ENCODE measurements around the gene PARD3B. TPM values are rescaled to one million over a fixed set of nuclear protein-coding genes. Genes with fewer than 3 reads are reported as not detected.

Gene PARD3B
- total and polyA plus RNA-seq, 12 donors: 0.46 to 12.4 (median 8.3) TPM

DNA sequence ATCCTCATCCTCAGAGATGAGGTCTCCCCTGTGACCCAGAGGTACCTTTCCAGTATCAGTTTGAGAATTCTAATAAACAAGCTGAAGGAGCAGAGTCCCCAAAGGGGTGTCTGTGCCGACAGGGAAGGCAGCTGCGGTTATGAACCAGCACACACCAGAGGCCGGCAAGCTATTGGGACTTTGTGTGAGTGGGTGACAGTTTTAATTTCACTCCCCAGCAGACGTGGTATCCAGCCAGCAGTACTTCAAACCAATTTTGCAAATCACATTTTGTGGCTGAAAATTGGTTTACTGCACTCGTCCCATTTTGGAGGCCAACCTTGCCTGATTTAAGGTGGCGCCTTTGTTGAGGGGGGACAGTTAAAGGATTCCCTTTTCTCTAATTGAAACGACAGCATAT is 1034.1 kb downstream of the PARD3B start:
- intact Hi-C loops (cut with DNase I): no loop called here
- no peak for TF ChIP-seq CTCF (IDR thresholded peaks at IDR 0.05)
- H3K9me3 ChIP-seq: peaks cover 0 to 21% (median 9%) of the 10 kb centered on the region in 11 donors

GRCh38 chr2:205580212-205580987 is 1035.1 kb downstream of the PARD3B start:
- TF ChIP-seq CTCF (IDR thresholded peaks at IDR 0.05): no peak
- Histone ChIP-seq H3K27me3 (no peaks in the 10 kb centered on the region), H3K36me3 (no peaks in the 10 kb centered on the region), H3K9me3 (peaks cover 0 to 18% (median 7%) of the 10 kb centered on the region in 11 donors), H3K4me3 (no peak overlapping the region), H3K4me1 (no peaks in the 10 kb centered on the region), H3K27ac (no peak overlapping the region)
- 87 to 89% methylated on average over 8 of the region's 8 CpGs for WGBS, 2 donors
- no peak for ATAC-seq
- DNase-seq: no peak
- intact Hi-C loops (cut with DNase I): no loop called here

More for the DNA sequence above, 1034.1 kb downstream of the PARD3B start:
- Histone ChIP-seq H3K4me3 (no peak overlapping the region), H3K27me3 (no peaks in the 10 kb centered on the region), H3K4me1 (no peaks in the 10 kb centered on the region), H3K27ac (no peak overlapping the region), H3K36me3 (no peaks in the 10 kb centered on the region)
- ATAC-seq (no peak), DNase-seq (no peak)
- WGBS, 2 donors: 90 to 92% methylated on average over 7 of the region's 7 CpGs

DNA sequence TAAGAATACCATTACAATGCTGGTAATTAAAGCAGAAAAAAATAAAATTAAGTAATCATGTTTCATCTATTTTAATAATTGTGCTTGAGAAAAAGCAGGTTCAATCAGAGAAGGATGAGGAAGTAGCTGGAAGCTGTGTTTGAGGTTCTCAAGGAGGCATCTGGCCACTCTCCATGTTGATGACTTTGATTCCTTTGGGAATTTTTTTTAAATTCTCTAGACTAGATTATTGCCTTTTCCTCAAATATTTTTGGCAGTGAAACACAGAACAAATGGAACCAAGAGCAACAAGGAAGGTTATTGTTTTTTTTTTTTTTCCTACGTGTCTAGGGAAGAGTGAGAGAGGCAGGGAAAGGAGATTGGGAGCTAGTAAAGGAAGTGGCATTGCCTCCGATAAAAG is 1037.1 kb downstream of the PARD3B start:
- no peak for DNase-seq
- Histone ChIP-seq H3K36me3 (no peaks in the 10 kb centered on the region), H3K9me3 (no peaks in the 10 kb centered on the region), H3K4me3 (no peak overlapping the region), H3K4me1 (no peaks in the 10 kb centered on the region), H3K27ac (no peak overlapping the region), H3K27me3 (no peaks in the 10 kb centered on the region)
- TF ChIP-seq CTCF (IDR thresholded peaks at IDR 0.05): no peak
- 59 to 69% methylated on average over 2 of the region's 2 CpGs for WGBS, 2 donors
- no peak for ATAC-seq
- intact Hi-C loops (cut with DNase I): no loop called here

DNA sequence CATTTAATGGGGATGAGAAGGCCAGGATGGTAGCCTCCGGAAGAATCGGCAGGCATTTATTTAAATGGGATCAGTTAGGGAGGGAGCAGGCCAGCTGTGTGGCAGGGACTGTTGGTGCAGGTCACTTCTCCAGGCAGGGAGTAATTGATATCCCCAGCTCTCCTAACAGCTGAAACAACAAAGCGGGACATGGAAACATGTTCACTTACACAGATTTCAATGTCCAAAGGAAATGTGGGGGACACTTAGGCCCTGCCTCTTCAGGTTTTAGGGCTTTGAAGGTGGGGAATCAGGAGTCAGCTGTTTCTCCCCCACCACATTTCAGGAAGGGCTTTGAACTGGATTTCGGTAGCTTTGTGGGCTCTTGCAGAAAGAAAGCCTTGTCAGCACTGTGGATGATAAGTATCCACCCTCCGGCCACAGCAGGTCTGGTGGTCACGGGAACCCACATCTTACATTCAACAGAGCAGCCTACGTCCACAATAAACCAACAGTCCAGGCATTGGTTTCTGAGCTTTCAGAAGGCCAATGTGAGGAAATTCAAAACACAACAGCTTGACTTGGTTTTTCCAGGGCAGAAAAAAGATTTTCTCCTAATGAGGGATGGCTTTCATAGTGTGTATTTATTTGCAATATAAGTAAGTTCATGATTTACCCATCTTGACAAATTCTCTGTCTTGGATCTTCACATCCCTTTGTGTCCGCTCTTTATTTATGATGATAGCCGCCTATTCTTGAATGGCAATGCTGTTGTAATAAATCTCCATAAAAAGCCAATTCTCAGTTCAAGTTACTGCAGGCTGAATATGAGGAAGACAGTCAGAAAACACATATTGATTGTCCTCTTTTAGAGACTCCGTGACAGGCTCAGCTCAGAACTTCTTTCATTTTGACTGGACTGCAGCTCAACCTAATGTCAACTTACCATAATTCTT is 1040.4 kb downstream of the PARD3B start:
- 75% methylated on average over 10 of the region's 10 CpGs for WGBS, 2 donors
- DNase-seq: no peak

More for the DNA sequence above, 1040.4 kb downstream of the PARD3B start:
- ATAC-seq: no peak
- Histone ChIP-seq H3K4me1 (peaks cover 0 to 5% (median 0%) of the 10 kb centered on the region in 9 donors), H3K27me3 (no peaks in the 10 kb centered on the region), H3K9me3 (no peaks in the 10 kb centered on the region), H3K27ac (no peak overlapping the region), H3K36me3 (no peaks in the 10 kb centered on the region), H3K4me3 (no peak overlapping the region)
- intact Hi-C loops (cut with DNase I): no loop called here
- TF ChIP-seq CTCF (IDR thresholded peaks at IDR 0.05): no peak

Data from heart right ventricle (tissue), 16 donors.